Neutrophil (primary cell): ENCODE data around the gene DMD.

Source experiments
- H3K27ac ChIP-seq: fragments of 200-600 bp; sonication (generic); 2 replicates; pipeline ENCODE4 v1.5.1; 2016; ENCODE audit warnings: mild to moderate bottlenecking, moderate library complexity
- H3K27me3 ChIP-seq: fragments of 200-600 bp; sonication (generic); 2 replicates; pipeline ENCODE4 v1.6.0; 2016; ENCODE audit warnings: mild to moderate bottlenecking
- H3K36me3 ChIP-seq: fragments of 200-600 bp; sonication (generic); 2 replicates; pipeline ENCODE4 v1.5.1; 2017
- H3K4me1 ChIP-seq, 2 experiments: fragments of 200-600 bp in 1 of 2; sonication (generic) in 1 of 2; 1 replicate in 1 of 2; 2 replicates in 1 of 2; pipeline versions ENCODE4 v1.5.1 to v1.6.1; 2013 to 2016; ENCODE audit warnings: low read depth in 1 of 2, low read length in 1 of 2, mild to moderate bottlenecking in 1 of 2, moderate library complexity in 1 of 2; ENCODE audit not compliant: control insufficient read depth in 1 of 2, insufficient read depth in 1 of 2
- H3K4me3 ChIP-seq, 2 experiments: fragments of 200-600 bp in 1 of 2; sonication (generic) in 1 of 2; 1 replicate in 1 of 2; 2 replicates in 1 of 2; pipeline ENCODE4 v1.5.1; 2013 to 2016; ENCODE audit warnings: low read depth in 1 of 2, low read length in 1 of 2, mild to moderate bottlenecking in 1 of 2, moderate library complexity in 1 of 2
- H3K9me3 ChIP-seq: fragments of 200-600 bp; sonication (generic); 2 replicates; pipeline ENCODE4 v1.5.1; 2016
- CTCF ChIP-seq: fragments of 200-600 bp; sonication (generic); IDR thresholded peaks from 2 replicates; pipeline ENCODE4 v1.5.1; 2016; ENCODE audit warnings: antibody characterized with exemption

DMD gene

DNA sequence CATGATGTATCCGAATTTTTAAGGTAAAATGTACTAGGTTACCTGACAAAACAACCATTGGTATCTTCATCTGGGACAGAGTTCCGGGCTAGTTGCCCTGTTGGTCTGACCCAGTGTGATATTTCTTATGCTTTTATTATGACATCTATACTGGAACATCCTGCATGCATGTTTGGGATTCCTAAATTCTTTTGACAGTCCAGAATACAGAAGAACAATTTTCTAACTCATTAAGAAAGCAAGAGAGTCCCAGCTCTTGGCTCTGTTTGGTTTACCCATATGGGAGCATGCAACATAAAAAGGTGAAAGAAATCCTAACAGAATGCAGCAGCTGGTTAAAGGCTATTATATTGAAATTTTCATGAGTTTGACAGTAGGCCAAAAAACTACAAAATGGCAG, 1891.8 kb downstream of the DMD start:
- Histone ChIP-seq H3K4me1 (no peaks in the 10 kb centered on the region), H3K27me3 (no peaks in the 10 kb centered on the region), H3K27ac (no peak overlapping the region), H3K36me3 (no peaks in the 10 kb centered on the region), H3K4me3 (no peak overlapping the region), H3K9me3 (no peaks in the 10 kb centered on the region)
- no peak for TF ChIP-seq CTCF

- Histone ChIP-seq H3K4me3 (no peak overlapping the region), H3K4me1 (no peaks in the 10 kb centered on the region), H3K36me3 (no peaks in the 10 kb centered on the region), H3K27ac (no peak overlapping the region), H3K27me3 (no peaks in the 10 kb centered on the region), H3K9me3 (no peaks in the 10 kb centered on the region)
- TF ChIP-seq CTCF: no peak
Measured at GRCh38 chrX:31318866-31319265, 1892.5 kb downstream of the DMD start.

GRCh38 chrX:31316340-31316991, 1894.9 kb downstream of the DMD start:
- H3K4me3 ChIP-seq: no peak overlapping the region
- no peak overlapping the region for H3K27ac ChIP-seq
- no peaks in the 10 kb centered on the region for H3K27me3 ChIP-seq
- H3K4me1 ChIP-seq: no peaks in the 10 kb centered on the region
- H3K9me3 ChIP-seq: no peaks in the 10 kb centered on the region
- no peaks in the 10 kb centered on the region for H3K36me3 ChIP-seq
- TF ChIP-seq CTCF: no peak

DNA sequence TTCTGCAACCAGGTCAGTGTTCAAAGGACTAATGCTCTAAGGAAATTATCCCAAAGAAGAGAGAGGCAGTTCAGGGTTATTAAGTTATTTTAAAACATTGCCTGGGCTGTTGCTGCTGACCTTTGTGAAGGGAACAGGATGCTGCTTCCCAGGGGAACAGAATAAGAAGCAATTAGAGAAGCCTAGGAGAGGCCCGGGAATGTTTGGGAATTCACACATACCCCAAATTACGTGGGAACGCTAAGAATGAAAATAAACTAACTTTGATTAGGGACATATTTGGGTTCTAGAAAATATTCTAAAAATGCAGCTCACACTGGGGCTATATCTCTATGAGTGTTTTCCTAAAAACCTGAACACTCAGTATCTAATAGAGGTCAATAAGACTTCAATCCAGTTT, 1896.4 kb downstream of the DMD start:
- no peaks in the 10 kb centered on the region for H3K9me3 ChIP-seq
- no peak for TF ChIP-seq CTCF

DNA sequence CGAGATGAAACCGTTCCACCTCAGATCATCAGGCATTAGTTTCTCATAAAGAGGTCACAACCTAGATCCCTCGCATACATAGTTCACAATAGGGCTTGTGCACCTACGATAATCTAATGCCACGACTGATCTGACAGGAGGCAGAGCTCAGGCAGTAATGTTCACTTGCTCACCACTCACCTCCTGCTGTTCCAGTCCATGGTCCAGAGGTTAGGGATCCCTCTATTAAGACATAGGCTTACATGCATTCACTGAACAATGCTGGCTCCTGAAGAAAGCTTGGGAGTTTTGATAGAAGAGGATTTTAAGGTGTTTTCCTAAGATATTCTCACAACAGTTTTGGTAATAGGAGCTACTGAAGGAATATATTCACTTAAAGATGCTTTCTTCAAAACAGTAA, 1903.4 kb downstream of the DMD start:
- no peaks in the 10 kb centered on the region for H3K36me3 ChIP-seq
- H3K4me3 ChIP-seq: no peak overlapping the region
- no peaks in the 10 kb centered on the region for H3K4me1 ChIP-seq
- TF ChIP-seq CTCF: no peak
- H3K27ac ChIP-seq: no peak overlapping the region
- no peaks in the 10 kb centered on the region for H3K9me3 ChIP-seq
- H3K27me3 ChIP-seq: no peaks in the 10 kb centered on the region

More for the DNA sequence above, 1896.4 kb downstream of the DMD start:
- H3K36me3 ChIP-seq: no peaks in the 10 kb centered on the region
- no peak overlapping the region for H3K4me3 ChIP-seq
- H3K4me1 ChIP-seq: no peaks in the 10 kb centered on the region
- H3K27me3 ChIP-seq: no peaks in the 10 kb centered on the region
- no peak overlapping the region for H3K27ac ChIP-seq
